HEK293 (cell line): Measurements from ENCODE around the gene AIFM3.

Source experiments
- CTCF ChIA-PET: fragments of 350-600 bp; formaldehyde crosslinking; extraction: SDS; loops from one replicate; lab custom pipeline; 2021; ENCODE audit warnings: antibody characterized with exemption; lab: Yijun Ruan, JAX
- POLR2A ChIA-PET: fragments of 300-600 bp; formaldehyde crosslinking; extraction: SDS; loops from one replicate; lab custom pipeline; 2020; ENCODE audit warnings: antibody characterized with exemption, inconsistent platforms; lab: Yijun Ruan, JAX
- H3K27ac ChIP-seq: fragments of 200-500 bp; sonication (Bioruptor generic); 2 replicates; pipeline ENCODE4 v1.5.1; 2014; ENCODE audit warnings: low read depth, low read length, control low read depth, inconsistent platforms; ENCODE audit errors: extremely low read depth
- H3K36me3 ChIP-seq, 2 experiments: fragments of 200-500 bp in 1 of 2; sonication (Bioruptor generic) in 1 of 2; 1 replicate in 1 of 2; 2 replicates in 1 of 2; pipeline ENCODE4 v1.5.1; 2014 to 2017; ENCODE audit warnings: inconsistent platforms in 2 of 2, low read length in 2 of 2; ENCODE audit not compliant: control insufficient read depth in 2 of 2, insufficient read depth in 1 of 2
- H3K4me1 ChIP-seq: fragments of 200-500 bp; sonication (Bioruptor generic); 2 replicates; pipeline ENCODE4 v1.5.1; 2014; ENCODE audit warnings: mild to moderate bottlenecking, low read length, inconsistent platforms; ENCODE audit not compliant: control insufficient read depth, insufficient read depth
- H3K4me3 ChIP-seq: 2 replicates; pipeline ENCODE4 v1.5.1; 2011; ENCODE audit warnings: low read depth, mild to moderate bottlenecking, control low read depth, low read length, moderate library complexity
- H3K9me3 ChIP-seq: fragments of 200-500 bp; sonication (Bioruptor generic); 2 replicates; pipeline ENCODE4 v1.5.1; 2014; ENCODE audit warnings: low read depth, low read length, inconsistent platforms; ENCODE audit not compliant: control insufficient read depth, insufficient read depth
- HOXD13 ChIP-seq: sonication (generic); formaldehyde crosslinking; IDR thresholded peaks from 2 replicates; pipeline ENCODE4 v1.8.0; 2022; ENCODE audit warnings: missing genetic modification reagents, borderline replicate concordance
- MZF1 ChIP-seq: fragments of 450-650 bp; formaldehyde crosslinking; IDR thresholded peaks from 2 replicates; pipeline ENCODE4 v1.5.1; 2017; ENCODE audit warnings: missing biosample characterization, missing genetic modification characterization, borderline replicate concordance
- RBAK ChIP-seq: fragments of 450-650 bp; formaldehyde crosslinking; IDR thresholded peaks from 2 replicates; pipeline ENCODE4 v1.5.1; 2016; ENCODE audit warnings: missing biosample characterization, missing genetic modification characterization
- WT1 ChIP-seq: fragments of 450-650 bp; formaldehyde crosslinking; IDR thresholded peaks from 2 replicates; pipeline ENCODE4 v1.5.1; 2016; ENCODE audit warnings: missing biosample characterization, missing genetic modification characterization
- ZNF155 ChIP-seq: fragments of 450-650 bp; formaldehyde crosslinking; IDR thresholded peaks from 2 replicates; pipeline ENCODE4 v1.5.1; 2016; ENCODE audit warnings: missing biosample characterization, missing genetic modification characterization
- ZNF23 ChIP-seq: fragments of 450-650 bp; formaldehyde crosslinking; IDR thresholded peaks from 2 replicates; pipeline ENCODE4 v1.5.1; 2016; ENCODE audit warnings: missing biosample characterization, missing genetic modification characterization, borderline replicate concordance
- ZNF292 ChIP-seq: fragments of 450-650 bp; formaldehyde crosslinking; IDR thresholded peaks from 2 replicates; pipeline ENCODE4 v1.5.1; 2016; ENCODE audit warnings: low read depth, missing biosample characterization, missing genetic modification characterization, borderline replicate concordance
- ZNF391 ChIP-seq: fragments of 450-650 bp; formaldehyde crosslinking; IDR thresholded peaks from 2 replicates; pipeline ENCODE4 v1.5.1; 2016; ENCODE audit warnings: low read depth, missing biosample characterization, missing genetic modification characterization, borderline replicate concordance
- ZNF510 ChIP-seq: fragments of 450-650 bp; formaldehyde crosslinking; IDR thresholded peaks from 2 replicates; pipeline ENCODE4 v1.5.1; 2018; ENCODE audit warnings: mild to moderate bottlenecking, missing genetic modification characterization, missing biosample characterization; ENCODE audit not compliant: insufficient replicate concordance
- ZNF544 ChIP-seq: fragments of 450-650 bp; formaldehyde crosslinking; IDR thresholded peaks from 2 replicates; pipeline ENCODE4 v1.5.0; 2017; ENCODE audit warnings: missing biosample characterization, missing genetic modification characterization
- ZNF658 ChIP-seq: fragments of 450-650 bp; formaldehyde crosslinking; IDR thresholded peaks from 2 replicates; pipeline ENCODE4; 2016; ENCODE audit warnings: missing biosample characterization, missing genetic modification characterization
- TF ChIP-seq, protein P1 (sequence below): fragments of 450-650 bp; formaldehyde crosslinking; IDR thresholded peaks from 2 replicates; pipeline ENCODE4 v1.5.1; 2016; ENCODE audit warnings: missing biosample characterization, missing genetic modification characterization
- TF ChIP-seq, protein P2 (sequence below): fragments of 450-650 bp; formaldehyde crosslinking; IDR thresholded peaks from 2 replicates; pipeline ENCODE4 v1.5.1; 2016; ENCODE audit warnings: missing biosample characterization, missing genetic modification characterization
- TF ChIP-seq, protein P3 (sequence below): fragments of 450-650 bp; formaldehyde crosslinking; IDR thresholded peaks from 2 replicates; pipeline ENCODE4 v1.5.1; 2016; ENCODE audit warnings: missing biosample characterization, missing genetic modification characterization
- TF ChIP-seq, protein P4 (sequence below): fragments of 450-650 bp; formaldehyde crosslinking; IDR thresholded peaks from 2 replicates; pipeline ENCODE4 v1.5.1; 2016; ENCODE audit warnings: missing biosample characterization, missing genetic modification characterization, low read depth
- TF ChIP-seq, protein P5 (sequence below): fragments of 450-650 bp; formaldehyde crosslinking; IDR thresholded peaks from 2 replicates; pipeline ENCODE4 v1.5.1; 2017; ENCODE audit warnings: missing biosample characterization, missing genetic modification characterization
- TF ChIP-seq, protein P6 (sequence below): fragments of 450-650 bp; formaldehyde crosslinking; optimal IDR thresholded peaks from 2 replicates; pipeline ENCODE3; 2016; ENCODE audit warnings: missing biosample characterization, mild to moderate bottlenecking, missing genetic modification characterization
- TF ChIP-seq, protein P7 (sequence below): fragments of 450-650 bp; formaldehyde crosslinking; IDR thresholded peaks from 2 replicates; pipeline ENCODE4 v1.5.1; 2016; ENCODE audit warnings: missing biosample characterization, missing genetic modification characterization

Gene AIFM3

DNA sequence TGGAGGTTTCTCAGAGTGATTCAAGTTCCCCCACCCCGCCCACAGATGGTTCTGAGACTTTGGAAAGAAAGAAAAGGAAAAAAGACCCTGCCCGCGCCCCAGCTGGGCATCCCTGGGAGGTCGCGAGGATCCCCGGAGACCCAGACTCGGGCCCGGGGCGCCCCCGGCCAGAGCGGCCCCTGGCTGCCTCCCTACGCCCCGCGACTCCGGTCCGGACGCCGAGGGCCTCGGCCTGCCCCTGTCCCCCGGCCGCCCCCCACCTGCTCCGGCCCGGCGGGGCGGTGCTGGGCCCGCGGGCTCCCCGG lies 2.3 kb upstream of the AIFM3 start (continued):
- TF ChIP-seq, protein P1, sequence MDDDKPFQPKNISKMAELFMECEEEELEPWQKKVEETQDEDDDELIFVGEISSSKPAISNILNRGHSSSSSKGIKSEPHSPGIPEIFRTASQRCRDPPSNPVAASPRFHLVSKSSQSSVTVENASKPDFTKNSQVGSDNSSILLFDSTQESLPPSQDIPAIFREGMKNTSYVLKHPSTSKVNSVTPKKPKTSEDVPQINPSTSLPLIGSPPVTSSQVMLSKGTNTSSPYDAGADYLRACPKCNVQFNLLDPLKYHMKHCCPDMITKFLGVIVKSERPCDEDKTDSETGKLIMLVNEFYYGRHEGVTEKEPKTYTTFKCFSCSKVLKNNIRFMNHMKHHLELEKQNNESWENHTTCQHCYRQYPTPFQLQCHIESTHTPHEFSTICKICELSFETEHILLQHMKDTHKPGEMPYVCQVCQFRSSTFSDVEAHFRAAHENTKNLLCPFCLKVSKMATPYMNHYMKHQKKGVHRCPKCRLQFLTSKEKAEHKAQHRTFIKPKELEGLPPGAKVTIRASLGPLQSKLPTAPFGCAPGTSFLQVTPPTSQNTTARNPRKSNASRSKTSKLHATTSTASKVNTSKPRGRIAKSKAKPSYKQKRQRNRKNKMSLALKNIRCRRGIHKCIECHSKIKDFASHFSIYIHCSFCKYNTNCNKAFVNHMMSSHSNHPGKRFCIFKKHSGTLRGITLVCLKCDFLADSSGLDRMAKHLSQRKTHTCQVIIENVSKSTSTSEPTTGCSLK (tag by site-specific recombination) = no peak
- TF ChIP-seq, all 188 proteins: peak for 0

DNA sequence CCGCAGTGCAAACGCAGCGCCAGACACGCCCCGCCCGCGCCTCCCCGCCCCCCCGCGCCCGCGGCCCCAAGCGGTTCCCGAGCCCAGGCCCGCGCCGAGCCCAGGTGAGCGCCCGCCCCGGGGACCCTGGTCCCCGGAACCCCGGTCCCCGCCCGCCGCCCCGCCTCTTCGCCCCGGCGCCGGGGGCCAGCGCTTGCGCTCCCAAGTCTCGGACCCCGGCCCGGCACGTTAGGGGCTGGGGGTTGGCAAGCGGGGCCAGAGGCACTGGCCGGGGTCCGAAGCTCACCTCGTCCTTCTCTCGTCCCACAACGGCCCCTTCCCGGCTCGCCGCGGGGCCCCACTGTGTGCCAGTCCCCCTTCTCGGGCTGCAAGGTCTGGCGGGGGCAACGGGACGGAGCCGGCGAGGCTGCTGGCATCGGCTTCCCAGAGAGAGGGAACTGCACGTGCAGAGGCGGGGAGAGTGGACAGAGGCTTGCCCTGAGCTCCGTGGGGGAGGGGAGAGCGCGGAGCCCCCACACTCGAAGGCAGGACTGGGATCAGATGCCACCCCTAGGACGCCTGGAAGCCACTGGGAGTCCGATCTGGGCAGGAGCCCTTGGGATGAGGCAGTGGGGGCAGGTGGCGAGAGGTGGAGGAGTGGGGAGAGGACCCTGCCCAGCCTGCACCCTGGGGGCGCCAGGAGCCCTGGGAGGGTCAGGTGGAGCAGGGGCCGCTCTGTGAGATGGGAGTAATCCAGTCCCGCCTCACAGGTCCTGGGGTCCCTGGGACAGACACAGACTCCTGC lies 1.8 kb upstream of the AIFM3 start:
- ChIA-PET POLR2A (no interaction called here), CTCF (interaction anchor here (0.6 to 0.7 kb wide), 2 partner anchors 37 to 52 kb away, joined by 3 read pairs; partner anchors contain the start of gene THAP7)
- no peaks in the 10 kb centered on the region for H3K4me1 ChIP-seq
- H3K36me3 ChIP-seq = no peaks in the 10 kb centered on the region
- TF ChIP-seq ZNF510 (tag by site-specific recombination) (no peak), HOXD13 (no peak), RBAK (tag by site-specific recombination) (no peak), ZNF544 (tag by site-specific recombination) (no peak), ZNF292 (tag by site-specific recombination) (no peak), ZNF155 (tag by site-specific recombination) (no peak), ZNF391 (tag by site-specific recombination) (no peak), WT1 (tag by site-specific recombination) (no peak), ZNF23 (tag by site-specific recombination) (no peak), MZF1 (tag by site-specific recombination) (no peak), ZNF658 (no peak)
- TF ChIP-seq, protein P2, sequence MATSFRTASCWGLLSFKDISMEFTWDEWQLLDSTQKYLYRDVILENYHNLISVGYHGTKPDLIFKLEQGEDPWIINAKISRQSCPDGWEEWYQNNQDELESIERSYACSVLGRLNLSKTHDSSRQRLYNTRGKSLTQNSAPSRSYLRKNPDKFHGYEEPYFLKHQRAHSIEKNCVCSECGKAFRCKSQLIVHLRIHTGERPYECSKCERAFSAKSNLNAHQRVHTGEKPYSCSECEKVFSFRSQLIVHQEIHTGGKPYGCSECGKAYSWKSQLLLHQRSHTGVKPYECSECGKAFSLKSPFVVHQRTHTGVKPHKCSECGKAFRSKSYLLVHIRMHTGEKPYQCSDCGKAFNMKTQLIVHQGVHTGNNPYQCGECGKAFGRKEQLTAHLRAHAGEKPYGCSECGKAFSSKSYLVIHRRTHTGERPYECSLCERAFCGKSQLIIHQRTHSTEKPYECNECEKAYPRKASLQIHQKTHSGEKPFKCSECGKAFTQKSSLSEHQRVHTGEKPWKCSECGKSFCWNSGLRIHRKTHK (tag by site-specific recombination) = no peak
- TF ChIP-seq, protein P3, sequence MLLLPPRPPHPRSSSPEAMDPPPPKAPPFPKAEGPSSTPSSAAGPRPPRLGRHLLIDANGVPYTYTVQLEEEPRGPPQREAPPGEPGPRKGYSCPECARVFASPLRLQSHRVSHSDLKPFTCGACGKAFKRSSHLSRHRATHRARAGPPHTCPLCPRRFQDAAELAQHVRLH (tag by site-specific recombination) = no peak
- TF ChIP-seq, protein P4, sequence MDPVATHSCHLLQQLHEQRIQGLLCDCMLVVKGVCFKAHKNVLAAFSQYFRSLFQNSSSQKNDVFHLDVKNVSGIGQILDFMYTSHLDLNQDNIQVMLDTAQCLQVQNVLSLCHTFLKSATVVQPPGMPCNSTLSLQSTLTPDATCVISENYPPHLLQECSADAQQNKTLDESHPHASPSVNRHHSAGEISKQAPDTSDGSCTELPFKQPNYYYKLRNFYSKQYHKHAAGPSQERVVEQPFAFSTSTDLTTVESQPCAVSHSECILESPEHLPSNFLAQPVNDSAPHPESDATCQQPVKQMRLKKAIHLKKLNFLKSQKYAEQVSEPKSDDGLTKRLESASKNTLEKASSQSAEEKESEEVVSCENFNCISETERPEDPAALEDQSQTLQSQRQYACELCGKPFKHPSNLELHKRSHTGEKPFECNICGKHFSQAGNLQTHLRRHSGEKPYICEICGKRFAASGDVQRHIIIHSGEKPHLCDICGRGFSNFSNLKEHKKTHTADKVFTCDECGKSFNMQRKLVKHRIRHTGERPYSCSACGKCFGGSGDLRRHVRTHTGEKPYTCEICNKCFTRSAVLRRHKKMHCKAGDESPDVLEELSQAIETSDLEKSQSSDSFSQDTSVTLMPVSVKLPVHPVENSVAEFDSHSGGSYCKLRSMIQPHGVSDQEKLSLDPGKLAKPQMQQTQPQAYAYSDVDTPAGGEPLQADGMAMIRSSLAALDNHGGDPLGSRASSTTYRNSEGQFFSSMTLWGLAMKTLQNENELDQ (tag by site-specific recombination) = no peak
- TF ChIP-seq, protein P5, sequence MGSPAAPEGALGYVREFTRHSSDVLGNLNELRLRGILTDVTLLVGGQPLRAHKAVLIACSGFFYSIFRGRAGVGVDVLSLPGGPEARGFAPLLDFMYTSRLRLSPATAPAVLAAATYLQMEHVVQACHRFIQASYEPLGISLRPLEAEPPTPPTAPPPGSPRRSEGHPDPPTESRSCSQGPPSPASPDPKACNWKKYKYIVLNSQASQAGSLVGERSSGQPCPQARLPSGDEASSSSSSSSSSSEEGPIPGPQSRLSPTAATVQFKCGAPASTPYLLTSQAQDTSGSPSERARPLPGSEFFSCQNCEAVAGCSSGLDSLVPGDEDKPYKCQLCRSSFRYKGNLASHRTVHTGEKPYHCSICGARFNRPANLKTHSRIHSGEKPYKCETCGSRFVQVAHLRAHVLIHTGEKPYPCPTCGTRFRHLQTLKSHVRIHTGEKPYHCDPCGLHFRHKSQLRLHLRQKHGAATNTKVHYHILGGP (tag by site-specific recombination) = no peak
- TF ChIP-seq, protein P6, sequence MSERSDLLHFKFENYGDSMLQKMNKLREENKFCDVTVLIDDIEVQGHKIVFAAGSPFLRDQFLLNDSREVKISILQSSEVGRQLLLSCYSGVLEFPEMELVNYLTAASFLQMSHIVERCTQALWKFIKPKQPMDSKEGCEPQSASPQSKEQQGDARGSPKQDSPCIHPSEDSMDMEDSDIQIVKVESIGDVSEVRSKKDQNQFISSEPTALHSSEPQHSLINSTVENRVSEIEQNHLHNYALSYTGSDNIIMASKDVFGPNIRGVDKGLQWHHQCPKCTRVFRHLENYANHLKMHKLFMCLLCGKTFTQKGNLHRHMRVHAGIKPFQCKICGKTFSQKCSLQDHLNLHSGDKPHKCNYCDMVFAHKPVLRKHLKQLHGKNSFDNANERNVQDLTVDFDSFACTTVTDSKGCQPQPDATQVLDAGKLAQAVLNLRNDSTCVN (tag by site-specific recombination) = no peak
- TF ChIP-seq, protein P7, sequence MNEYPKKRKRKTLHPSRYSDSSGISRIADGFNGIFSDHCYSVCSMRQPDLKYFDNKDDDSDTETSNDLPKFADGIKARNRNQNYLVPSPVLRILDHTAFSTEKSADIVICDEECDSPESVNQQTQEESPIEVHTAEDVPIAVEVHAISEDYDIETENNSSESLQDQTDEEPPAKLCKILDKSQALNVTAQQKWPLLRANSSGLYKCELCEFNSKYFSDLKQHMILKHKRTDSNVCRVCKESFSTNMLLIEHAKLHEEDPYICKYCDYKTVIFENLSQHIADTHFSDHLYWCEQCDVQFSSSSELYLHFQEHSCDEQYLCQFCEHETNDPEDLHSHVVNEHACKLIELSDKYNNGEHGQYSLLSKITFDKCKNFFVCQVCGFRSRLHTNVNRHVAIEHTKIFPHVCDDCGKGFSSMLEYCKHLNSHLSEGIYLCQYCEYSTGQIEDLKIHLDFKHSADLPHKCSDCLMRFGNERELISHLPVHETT = no peak
- H3K4me3 ChIP-seq = no peak overlapping the region
- no peaks in the 10 kb centered on the region for H3K9me3 ChIP-seq
- H3K27ac ChIP-seq = no peak overlapping the region
